ENCODE results near the gene TMUB2. TPM values are rescaled to one million over a fixed set of nuclear protein-coding genes. Genes with fewer than 3 reads are reported as not detected.

Gene TMUB2
- total and polyA plus RNA-seq, 9 of the 15 experiments (the other 6 are each of a cell fraction or from before 2014, with no cell fraction given), result 4.1 to 29.8 (median 16.3) TPM

GRCh38 chr17:44199553-44200477 lies 13.0 kb downstream of the TMUB2 start, which contains the start of gene ATXN7L3 (continued):
- TF ChIP-seq MYC (IDR thresholded peaks at IDR 0.05; ENCODE audit: low read depth, low read length) (peak; percentile 78), MYC (CRISPR knock-in tag; IDR thresholded peaks at IDR 0.05; ENCODE audit: borderline replicate concordance, low read depth) (no peak), ZBTB12 (CRISPR knock-in tag; IDR thresholded peaks at IDR 0.05) (peak; percentile 75), ZNF398 (CRISPR knock-in tag; IDR thresholded peaks at IDR 0.05) (no peak), ZNF140 (CRISPR knock-in tag; IDR thresholded peaks at IDR 0.05) (no peak), GABPA (tag; conservative IDR thresholded peaks at IDR 0.05; ENCODE audit: low read depth) (peak; percentile 92), ZBTB9 (CRISPR knock-in tag; IDR thresholded peaks at IDR 0.05) (no peak), ELK3 (CRISPR knock-in tag; IDR thresholded peaks at IDR 0.05) (no peak), SIN3A (IDR thresholded peaks at IDR 0.05; ENCODE audit: borderline replicate concordance in 2 of 2, control insufficient read depth in 1 of 2, low read depth in 2 of 2, low read length in 2 of 2) (peak; percentile 3 to 8; a peak in 1 of 4 replicates), ERF (CRISPR knock-in tag; IDR thresholded peaks at IDR 0.05) (no peak), MXD1 (CRISPR knock-in tag; IDR thresholded peaks at IDR 0.05; ENCODE audit: borderline replicate concordance, poor library complexity, severe bottlenecking) (no peak), NFYB (IDR thresholded peaks at IDR 0.05; ENCODE audit: extremely low read depth, insufficient read length) (peak; percentile 88), CUX1 (CRISPR knock-in tag; IDR thresholded peaks at IDR 0.05) (no peak)

Data from K562 (cell line).